HepG2 (cell line): Measurements from ENCODE around the gene SSX2IP. TPM values are rescaled to one million over a fixed set of nuclear protein-coding genes. Genes with fewer than 3 reads are reported as not detected.

ENCODE experiments used
- ATAC-seq: fragments of 200-7000 bp; cut with Tn5 transposase; 3 replicates; pipeline ENCODE4 v1.9.1; 2020; ENCODE audit warnings: mild to moderate bottlenecking, moderate library complexity
- BruUV-seq: library from RNA; stranded (reverse); fragments of 400-500 nt; replicated peaks from 2 replicates; lab custom pipeline; 2021; lab: Mats Ljungman, UMichigan
- CTCF ChIA-PET: fragments of 300-600 bp; formaldehyde crosslinking; extraction: SDS; loops from one replicate; lab custom pipeline; 2021; ENCODE audit warnings: low total read pairs, inconsistent platforms, low intra/inter-chr PET ratio; lab: Yijun Ruan, JAX
- POLR2A ChIA-PET: fragments of 350-600 bp; sonication (Branson Sonifier 250); formaldehyde crosslinking; loops from one replicate; lab custom pipeline; 2020; ENCODE audit warnings: antibody characterized with exemption, inconsistent platforms; lab: Yijun Ruan, JAX
- DNase-seq: peaks from one replicate; pipeline ENCODE4 v3.0.0-alpha.2; 2015; ENCODE audit warnings: low spot score
- FAIRE-seq: peaks from 3 replicates; lab custom pipeline; 2011; peaks lifted over from hg19 to GRCh38; lab: Jason Lieb, UNC
- H2AFZ ChIP-seq: one replicate; pipeline ENCODE4 v1.6.1; 2011; ENCODE audit warnings: low read length, inconsistent platforms
- H3K27ac ChIP-seq: fragments of 300-600 bp; 3 replicates; pipeline ENCODE4 v1.8.0; 2011; ENCODE audit warnings: mixed run types, mild to moderate bottlenecking, mixed read lengths, low read length, inconsistent platforms; ENCODE audit not compliant: insufficient read depth; ENCODE audit errors: extremely low read length
- H3K27me3 ChIP-seq, 2 experiments: fragments of 200-600 bp in 1 of 2; 2 replicates in 1 of 2; 3 replicates in 1 of 2; pipeline versions ENCODE4 v1.6.0 to v1.8.0; 2011; ENCODE audit warnings: low read length in 2 of 2, mild to moderate bottlenecking in 2 of 2, moderate library complexity in 2 of 2, inconsistent platforms in 1 of 2; ENCODE audit not compliant: insufficient read depth in 2 of 2, control insufficient read depth in 1 of 2
- H3K36me3 ChIP-seq, 2 experiments: fragments of 200-600 bp in 1 of 2; replicated peaks in 1 of 2; 2 replicates in 1 of 2; 3 replicates in 1 of 2; pipeline versions ENCODE4 v1.5.1 to v1.8.0; 2011; ENCODE audit warnings: low read length in 2 of 2, inconsistent platforms in 1 of 2; ENCODE audit not compliant: insufficient read depth in 2 of 2, control insufficient read depth in 1 of 2
- H3K4me1 ChIP-seq: 2 replicates; pipeline ENCODE4 v1.5.1; 2012; ENCODE audit warnings: low read length, inconsistent platforms; ENCODE audit not compliant: insufficient read depth
- H3K4me2 ChIP-seq: 2 replicates; pipeline ENCODE4 v1.6.0; 2011; ENCODE audit warnings: low read depth, low read length, inconsistent platforms
- H3K4me3 ChIP-seq, 3 experiments: fragments of 200-600 bp in 1 of 3; sonication (generic), shearing (Covaris generic) in 1 of 3; replicated peaks in 1 of 3; 2 replicates each; pipeline ENCODE4 v1.5.1; 2011 to 2016; ENCODE audit warnings: low read length in 3 of 3, inconsistent platforms in 2 of 3, low read depth in 2 of 3, mild to moderate bottlenecking in 2 of 3, control low read depth in 1 of 3, mixed read lengths in 1 of 3; ENCODE audit not compliant: insufficient read depth in 1 of 3
- H3K79me2 ChIP-seq: one replicate; pipeline ENCODE4 v1.6.1; 2011; ENCODE audit warnings: low read length, inconsistent platforms; ENCODE audit not compliant: insufficient read depth
- H3K9ac ChIP-seq: 2 replicates; pipeline ENCODE4 v1.6.0; 2011; ENCODE audit warnings: mild to moderate bottlenecking, low read depth, low read length, inconsistent platforms; ENCODE audit not compliant: insufficient read depth
- H3K9me3 ChIP-seq: 2 replicates; pipeline ENCODE4 v1.5.1; 2012; ENCODE audit warnings: mild to moderate bottlenecking, low read length
- H4K20me1 ChIP-seq: 2 replicates; pipeline ENCODE4 v1.6.0; 2011; ENCODE audit warnings: inconsistent platforms, mild to moderate bottlenecking, low read length, moderate library complexity; ENCODE audit not compliant: insufficient read depth
- AKAP8 ChIP-seq: sonication (generic); formaldehyde crosslinking; IDR thresholded peaks from 2 replicates; pipeline ENCODE4 v1.5.1; 2020; ENCODE audit warnings: mild to moderate bottlenecking, missing genetic modification reagents
- PRMT3 ChIP-seq: sonication (generic); formaldehyde crosslinking; IDR thresholded peaks from 2 replicates; pipeline ENCODE4 v1.8.1; 2022; ENCODE audit warnings: low read depth, mild to moderate bottlenecking, moderate library complexity, missing genetic modification reagents, borderline replicate concordance
- SIN3B ChIP-seq: fragments of 150-350 bp; IDR thresholded peaks from 2 replicates; pipeline ENCODE4 v1.6.1; 2014; ENCODE audit warnings: low read length
- ZNF44 ChIP-seq: sonication (generic); formaldehyde crosslinking; IDR thresholded peaks from 2 replicates; pipeline ENCODE4 v1.5.1; 2020; ENCODE audit warnings: mild to moderate bottlenecking, missing genetic modification reagents
- ZNF678 ChIP-seq: sonication (generic); formaldehyde crosslinking; IDR thresholded peaks from 2 replicates; pipeline ENCODE4 v1.4.0; 2020; ENCODE audit warnings: mild to moderate bottlenecking, missing genetic modification reagents
- WGBS: methylation state at CpG from one replicate; pipeline ENCODE4 v1.1.6; 2017; ENCODE audit warnings: low lambda C conversion rate; 5-methylcytosine and 5-hydroxymethylcytosine counted together
- in situ Hi-C: cut with HindIII; loops from 2 replicates; pipeline ENCODE4 v1.10.0; 2017; ENCODE audit warnings: low pct_unique_long_range_greater_than_20kb; ENCODE audit not compliant: extremely low pct_ligation_motif_present
- intact Hi-C: fragments of 100-400 bp; cut with micrococcal nuclease; formaldehyde crosslinking; loops from one replicate; pipeline ENCODE4 v1.10.0; 2022; ENCODE audit not compliant: unreplicated experiment
- polyA plus RNA-seq, 8 experiments: library from polyadenylated mRNA; depleted of rRNA in 3 of 8; stranded (reverse) in 7 of 8; unstranded in 1 of 8; fragments of >200 nt; fragmentation: Illumina TruSeq in 4 of 8; extraction: Trizol in 4 of 8; gene quantifications; 2 replicates each; pipeline versions ENCODE4 v1.2.1 to v1.2.3, GENCODE V29; 2011 to 2016; ENCODE audit warnings: low read depth in 4 of 8, missing spikeins in 1 of 8, mixed read lengths in 1 of 8; ENCODE audit not compliant: insufficient read depth in 1 of 8
- total RNA-seq, 5 experiments: library from RNA; depleted of rRNA; stranded (reverse); fragments of >200 nt; fragmentation: Illumina TruSeq; extraction: Trizol; gene quantifications; 2 replicates each; pipeline ENCODE4 v1.2.3, GENCODE V29; 2016; ENCODE audit warnings: low read depth in 1 of 5
- TF ChIP-seq, protein P1 (sequence below): sonication (generic); formaldehyde crosslinking; IDR thresholded peaks from 2 replicates; pipeline ENCODE4 v1.4.0; 2020; ENCODE audit warnings: mild to moderate bottlenecking, low read depth, missing genetic modification reagents
- TF ChIP-seq, protein P2 (sequence below): IDR thresholded peaks from 2 replicates; pipeline ENCODE4 v1.4.0; 2020; ENCODE audit warnings: mild to moderate bottlenecking, missing genetic modification reagents
- TF ChIP-seq, protein P3 (sequence below): sonication (generic); formaldehyde crosslinking; IDR thresholded peaks from 2 replicates; pipeline ENCODE4 v1.8.0; 2022; ENCODE audit warnings: mild to moderate bottlenecking, missing genetic modification reagents, borderline replicate concordance
- TF ChIP-seq, protein P4 (sequence below): sonication (generic); formaldehyde crosslinking; IDR thresholded peaks from 2 replicates; pipeline ENCODE4 v1.4.0; 2020; ENCODE audit warnings: missing genetic modification reagents, borderline replicate concordance
- TF ChIP-seq, protein P5 (sequence below): sonication (generic); formaldehyde crosslinking; IDR thresholded peaks from 2 replicates; pipeline ENCODE4 v1.8.1; 2023; ENCODE audit warnings: missing genetic modification reagents, mild to moderate bottlenecking, borderline replicate concordance
- TF ChIP-seq, protein P6 (sequence below): sonication (generic); formaldehyde crosslinking; IDR thresholded peaks from 2 replicates; pipeline ENCODE4 v1.4.0; 2020; ENCODE audit warnings: missing genetic modification reagents, mild to moderate bottlenecking, borderline replicate concordance

The SSX2IP gene
- total and polyA plus RNA-seq, 2 of the 13 experiments (the other 11 are each of a cell fraction or from before 2014, with no cell fraction given): 2.7 to 23.7 TPM

DNA sequence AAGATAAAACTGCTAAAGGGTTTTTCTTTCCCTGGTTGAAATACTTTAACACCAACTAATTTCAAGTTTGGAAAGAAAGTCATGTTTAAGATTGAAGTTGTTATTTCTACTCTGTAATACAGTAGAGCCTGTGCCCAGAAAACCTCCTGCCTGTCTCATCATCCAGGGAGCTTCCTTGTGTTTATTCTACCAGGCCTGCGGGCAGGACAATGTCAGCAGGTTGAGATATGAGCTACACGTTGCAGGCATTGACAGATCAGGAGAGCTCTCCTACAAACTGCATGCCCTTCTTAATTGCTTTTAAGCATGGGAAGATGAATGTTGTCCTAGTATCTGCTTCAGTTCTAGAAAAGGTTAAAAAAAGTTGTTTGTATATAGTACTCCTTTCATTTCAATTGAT, 72.9 kb downstream of the SSX2IP start:
- in situ Hi-C loops (loop anchor here (25.0 kb wide), 2 partner anchors 480 to 680 kb away; partner anchors contain the start of gene PRKACB), intact Hi-C loops (no loop called here)
- H3K27me3 ChIP-seq: peaks cover 2 to 3% of the 10 kb centered on the region in 2 experiments; a peak in 1 of 5 replicates
- ChIA-PET CTCF (no interaction called here), POLR2A (no interaction called here)
- H3K4me1 ChIP-seq: peaks cover 19% of the 10 kb centered on the region
- no peak overlapping the region for H3K9ac ChIP-seq
- no peaks in the 10 kb centered on the region for H4K20me1 ChIP-seq
- no peak overlapping the region for H3K27ac ChIP-seq
- H3K36me3 ChIP-seq: no peaks in the 10 kb centered on the region
- DNase-seq (no peak), FAIRE-seq (no peak), ATAC-seq (no peak)
- no peaks in the 10 kb centered on the region for H3K79me2 ChIP-seq
- H3K4me2 ChIP-seq: no peak overlapping the region
- H3K9me3 ChIP-seq: peaks cover 27% of the 10 kb centered on the region
- 8% methylated on average over 2 of the region's 2 CpGs for WGBS
- no TSS peak for BruUV-seq
- H3K4me3 ChIP-seq: no peak overlapping the region
- no peak overlapping the region for H2AFZ ChIP-seq
- no peak for TF ChIP-seq SIN3B
- TF ChIP-seq PRMT3 (CRISPR knock-in tag): no peak
- TF ChIP-seq, protein P1, sequence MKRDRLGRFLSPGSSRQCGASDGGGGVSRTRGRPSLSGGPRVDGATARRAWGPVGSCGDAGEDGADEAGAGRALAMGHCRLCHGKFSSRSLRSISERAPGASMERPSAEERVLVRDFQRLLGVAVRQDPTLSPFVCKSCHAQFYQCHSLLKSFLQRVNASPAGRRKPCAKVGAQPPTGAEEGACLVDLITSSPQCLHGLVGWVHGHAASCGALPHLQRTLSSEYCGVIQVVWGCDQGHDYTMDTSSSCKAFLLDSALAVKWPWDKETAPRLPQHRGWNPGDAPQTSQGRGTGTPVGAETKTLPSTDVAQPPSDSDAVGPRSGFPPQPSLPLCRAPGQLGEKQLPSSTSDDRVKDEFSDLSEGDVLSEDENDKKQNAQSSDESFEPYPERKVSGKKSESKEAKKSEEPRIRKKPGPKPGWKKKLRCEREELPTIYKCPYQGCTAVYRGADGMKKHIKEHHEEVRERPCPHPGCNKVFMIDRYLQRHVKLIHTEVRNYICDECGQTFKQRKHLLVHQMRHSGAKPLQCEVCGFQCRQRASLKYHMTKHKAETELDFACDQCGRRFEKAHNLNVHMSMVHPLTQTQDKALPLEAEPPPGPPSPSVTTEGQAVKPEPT (CRISPR knock-in tag): no peak
- no peak for TF ChIP-seq ZNF44
- no peak for TF ChIP-seq AKAP8 (CRISPR knock-in tag)
- TF ChIP-seq, protein P2, sequence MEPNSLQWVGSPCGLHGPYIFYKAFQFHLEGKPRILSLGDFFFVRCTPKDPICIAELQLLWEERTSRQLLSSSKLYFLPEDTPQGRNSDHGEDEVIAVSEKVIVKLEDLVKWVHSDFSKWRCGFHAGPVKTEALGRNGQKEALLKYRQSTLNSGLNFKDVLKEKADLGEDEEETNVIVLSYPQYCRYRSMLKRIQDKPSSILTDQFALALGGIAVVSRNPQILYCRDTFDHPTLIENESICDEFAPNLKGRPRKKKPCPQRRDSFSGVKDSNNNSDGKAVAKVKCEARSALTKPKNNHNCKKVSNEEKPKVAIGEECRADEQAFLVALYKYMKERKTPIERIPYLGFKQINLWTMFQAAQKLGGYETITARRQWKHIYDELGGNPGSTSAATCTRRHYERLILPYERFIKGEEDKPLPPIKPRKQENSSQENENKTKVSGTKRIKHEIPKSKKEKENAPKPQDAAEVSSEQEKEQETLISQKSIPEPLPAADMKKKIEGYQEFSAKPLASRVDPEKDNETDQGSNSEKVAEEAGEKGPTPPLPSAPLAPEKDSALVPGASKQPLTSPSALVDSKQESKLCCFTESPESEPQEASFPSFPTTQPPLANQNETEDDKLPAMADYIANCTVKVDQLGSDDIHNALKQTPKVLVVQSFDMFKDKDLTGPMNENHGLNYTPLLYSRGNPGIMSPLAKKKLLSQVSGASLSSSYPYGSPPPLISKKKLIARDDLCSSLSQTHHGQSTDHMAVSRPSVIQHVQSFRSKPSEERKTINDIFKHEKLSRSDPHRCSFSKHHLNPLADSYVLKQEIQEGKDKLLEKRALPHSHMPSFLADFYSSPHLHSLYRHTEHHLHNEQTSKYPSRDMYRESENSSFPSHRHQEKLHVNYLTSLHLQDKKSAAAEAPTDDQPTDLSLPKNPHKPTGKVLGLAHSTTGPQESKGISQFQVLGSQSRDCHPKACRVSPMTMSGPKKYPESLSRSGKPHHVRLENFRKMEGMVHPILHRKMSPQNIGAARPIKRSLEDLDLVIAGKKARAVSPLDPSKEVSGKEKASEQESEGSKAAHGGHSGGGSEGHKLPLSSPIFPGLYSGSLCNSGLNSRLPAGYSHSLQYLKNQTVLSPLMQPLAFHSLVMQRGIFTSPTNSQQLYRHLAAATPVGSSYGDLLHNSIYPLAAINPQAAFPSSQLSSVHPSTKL (CRISPR knock-in tag): no peak
- TF ChIP-seq, protein P3, sequence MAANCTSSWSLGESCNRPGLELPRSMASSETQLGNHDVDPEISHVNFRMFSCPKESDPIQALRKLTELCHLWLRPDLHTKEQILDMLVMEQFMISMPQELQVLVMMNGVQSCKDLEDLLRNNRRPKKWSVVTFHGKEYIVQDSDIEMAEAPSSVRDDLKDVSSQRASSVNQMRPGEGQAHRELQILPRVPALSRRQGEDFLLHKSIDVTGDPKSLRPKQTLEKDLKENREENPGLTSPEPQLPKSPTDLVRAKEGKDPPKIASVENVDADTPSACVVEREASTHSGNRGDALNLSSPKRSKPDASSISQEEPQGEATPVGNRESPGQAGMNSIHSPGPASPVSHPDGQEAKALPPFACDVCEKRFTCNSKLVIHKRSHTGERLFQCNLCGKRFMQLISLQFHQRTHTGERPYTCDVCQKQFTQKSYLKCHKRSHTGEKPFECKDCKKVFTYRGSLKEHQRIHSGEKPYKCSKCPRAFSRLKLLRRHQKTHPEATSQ (CRISPR knock-in tag): no peak
- TF ChIP-seq, protein P4, sequence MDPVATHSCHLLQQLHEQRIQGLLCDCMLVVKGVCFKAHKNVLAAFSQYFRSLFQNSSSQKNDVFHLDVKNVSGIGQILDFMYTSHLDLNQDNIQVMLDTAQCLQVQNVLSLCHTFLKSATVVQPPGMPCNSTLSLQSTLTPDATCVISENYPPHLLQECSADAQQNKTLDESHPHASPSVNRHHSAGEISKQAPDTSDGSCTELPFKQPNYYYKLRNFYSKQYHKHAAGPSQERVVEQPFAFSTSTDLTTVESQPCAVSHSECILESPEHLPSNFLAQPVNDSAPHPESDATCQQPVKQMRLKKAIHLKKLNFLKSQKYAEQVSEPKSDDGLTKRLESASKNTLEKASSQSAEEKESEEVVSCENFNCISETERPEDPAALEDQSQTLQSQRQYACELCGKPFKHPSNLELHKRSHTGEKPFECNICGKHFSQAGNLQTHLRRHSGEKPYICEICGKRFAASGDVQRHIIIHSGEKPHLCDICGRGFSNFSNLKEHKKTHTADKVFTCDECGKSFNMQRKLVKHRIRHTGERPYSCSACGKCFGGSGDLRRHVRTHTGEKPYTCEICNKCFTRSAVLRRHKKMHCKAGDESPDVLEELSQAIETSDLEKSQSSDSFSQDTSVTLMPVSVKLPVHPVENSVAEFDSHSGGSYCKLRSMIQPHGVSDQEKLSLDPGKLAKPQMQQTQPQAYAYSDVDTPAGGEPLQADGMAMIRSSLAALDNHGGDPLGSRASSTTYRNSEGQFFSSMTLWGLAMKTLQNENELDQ (CRISPR knock-in tag): no peak
- TF ChIP-seq ZNF678 (CRISPR knock-in tag): no peak
- TF ChIP-seq, protein P5, sequence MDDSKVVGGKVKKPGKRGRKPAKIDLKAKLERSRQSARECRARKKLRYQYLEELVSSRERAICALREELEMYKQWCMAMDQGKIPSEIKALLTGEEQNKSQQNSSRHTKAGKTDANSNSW (CRISPR knock-in tag): no peak
- TF ChIP-seq, protein P6, sequence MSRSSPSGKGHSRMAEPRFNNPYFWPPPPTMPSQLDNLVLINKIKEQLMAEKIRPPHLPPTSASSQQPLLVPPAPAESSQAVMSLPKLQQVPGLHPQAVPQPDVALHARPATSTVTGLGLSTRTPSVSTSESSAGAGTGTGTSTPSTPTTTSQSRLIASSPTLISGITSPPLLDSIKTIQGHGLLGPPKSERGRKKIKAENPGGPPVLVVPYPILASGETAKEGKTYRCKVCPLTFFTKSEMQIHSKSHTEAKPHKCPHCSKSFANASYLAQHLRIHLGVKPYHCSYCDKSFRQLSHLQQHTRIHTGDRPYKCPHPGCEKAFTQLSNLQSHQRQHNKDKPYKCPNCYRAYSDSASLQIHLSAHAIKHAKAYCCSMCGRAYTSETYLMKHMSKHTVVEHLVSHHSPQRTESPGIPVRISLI (CRISPR knock-in tag): no peak
